HepG2 (cell line): ENCODE results near the gene CKB. TPM values are rescaled to one million over a fixed set of nuclear protein-coding genes. Genes with fewer than 3 reads are reported as not detected.

Experiments
- GPN1 ChIP-seq: sonication (generic); formaldehyde crosslinking; IDR thresholded peaks from 2 replicates; pipeline ENCODE4 v1.5.1; 2020; ENCODE audit warnings: missing genetic modification reagents, borderline replicate concordance
- HDAC1 ChIP-seq: sonication (generic); formaldehyde crosslinking; IDR thresholded peaks from 2 replicates; pipeline ENCODE4 v1.5.1; 2020; ENCODE audit warnings: mild to moderate bottlenecking, missing genetic modification reagents
- HOXA3 ChIP-seq: sonication (generic); formaldehyde crosslinking; IDR thresholded peaks from 2 replicates; pipeline ENCODE4 v1.5.0; 2020; ENCODE audit warnings: missing genetic modification reagents
- MAZ ChIP-seq, 2 experiments: sonication (generic) in 1 of 2; formaldehyde crosslinking in 1 of 2; IDR thresholded peaks; 2 replicates each; pipeline versions ENCODE4 v1.5.0 to v1.6.1; 2012 to 2020; ENCODE audit warnings: low read depth in 2 of 2, mild to moderate bottlenecking in 2 of 2, borderline replicate concordance in 1 of 2, improper control_type of control experiment in 1 of 2, low read length in 1 of 2, missing genetic modification reagents in 1 of 2, moderate library complexity in 1 of 2
- MED13 ChIP-seq: sonication (generic); formaldehyde crosslinking; IDR thresholded peaks from 2 replicates; pipeline ENCODE4 v1.5.0; 2020; ENCODE audit warnings: missing genetic modification reagents
- MXD4 ChIP-seq: IDR thresholded peaks from 2 replicates; pipeline ENCODE4 v1.6.1; 2016; ENCODE audit warnings: mild to moderate bottlenecking, missing biosample characterization, missing genetic modification reagents
- PHB2 ChIP-seq: fragments of 450-650 bp; IDR thresholded peaks from 2 replicates; pipeline ENCODE4 v1.6.1; 2018; ENCODE audit not compliant: partially characterized antibody
- PLRG1 ChIP-seq: fragments of 450-650 bp; conservative IDR thresholded peaks from 2 replicates; pipeline ENCODE4 v1.6.1; 2016
- TBX2 ChIP-seq: sonication (generic); formaldehyde crosslinking; IDR thresholded peaks from 2 replicates; pipeline ENCODE4 v1.5.0; 2020; ENCODE audit warnings: missing genetic modification reagents, mild to moderate bottlenecking, borderline replicate concordance
- TOPORS ChIP-seq: sonication (generic); formaldehyde crosslinking; IDR thresholded peaks from 2 replicates; pipeline ENCODE4 v1.8.0; 2023; ENCODE audit warnings: mild to moderate bottlenecking, missing genetic modification reagents
- ZNF468 ChIP-seq: sonication (generic); formaldehyde crosslinking; IDR thresholded peaks from 2 replicates; pipeline ENCODE4 v1.8.0; 2022; ENCODE audit warnings: mild to moderate bottlenecking, moderate library complexity, missing genetic modification reagents
- ZNF564 ChIP-seq: sonication (generic); formaldehyde crosslinking; IDR thresholded peaks from 2 replicates; pipeline ENCODE4 v1.8.1; 2023; ENCODE audit warnings: mild to moderate bottlenecking, missing genetic modification reagents
- ZSCAN12 ChIP-seq: sonication (generic); formaldehyde crosslinking; IDR thresholded peaks from 2 replicates; pipeline ENCODE4 v1.9.0; 2021; ENCODE audit warnings: mild to moderate bottlenecking, missing genetic modification reagents
- ZSCAN31 ChIP-seq: sonication (generic); formaldehyde crosslinking; IDR thresholded peaks from 2 replicates; pipeline ENCODE4 v1.5.0; 2020; ENCODE audit warnings: low read depth, mild to moderate bottlenecking, missing genetic modification reagents
- polyA plus RNA-seq, 8 experiments: library from polyadenylated mRNA; depleted of rRNA in 3 of 8; stranded (reverse) in 7 of 8; unstranded in 1 of 8; fragments of >200 nt; fragmentation: Illumina TruSeq in 4 of 8; extraction: Trizol in 4 of 8; gene quantifications; 2 replicates each; pipeline versions ENCODE4 v1.2.1 to v1.2.3, GENCODE V29; 2011 to 2016; ENCODE audit warnings: low read depth in 4 of 8, missing spikeins in 1 of 8, mixed read lengths in 1 of 8; ENCODE audit not compliant: insufficient read depth in 1 of 8
- total RNA-seq, 5 experiments: library from RNA; depleted of rRNA; stranded (reverse); fragments of >200 nt; fragmentation: Illumina TruSeq; extraction: Trizol; gene quantifications; 2 replicates each; pipeline ENCODE4 v1.2.3, GENCODE V29; 2016; ENCODE audit warnings: low read depth in 1 of 5
- TF ChIP-seq, protein P1 (sequence below): sonication (generic); formaldehyde crosslinking; IDR thresholded peaks from 2 replicates; pipeline ENCODE4 v1.4.0; 2020; ENCODE audit warnings: mild to moderate bottlenecking, missing genetic modification reagents
- TF ChIP-seq, protein P2 (sequence below): sonication (generic); formaldehyde crosslinking; IDR thresholded peaks from 2 replicates; pipeline ENCODE4 v1.8.1; 2023; ENCODE audit warnings: mild to moderate bottlenecking, missing genetic modification reagents, borderline replicate concordance
- TF ChIP-seq, protein P3 (sequence below): sonication (generic); formaldehyde crosslinking; IDR thresholded peaks from 2 replicates; pipeline ENCODE4 v1.4.0; 2020; ENCODE audit warnings: missing genetic modification reagents, borderline replicate concordance
- TF ChIP-seq, protein P4 (sequence below): sonication (generic); formaldehyde crosslinking; IDR thresholded peaks from 2 replicates; pipeline ENCODE4 v1.8.1; 2023; ENCODE audit warnings: missing genetic modification reagents, inconsistent platforms, borderline replicate concordance
- TF ChIP-seq, protein P5 (sequence below): sonication (generic); formaldehyde crosslinking; IDR thresholded peaks from 2 replicates; pipeline ENCODE4 v1.8.0; 2022; ENCODE audit warnings: missing genetic modification reagents, mild to moderate bottlenecking, borderline replicate concordance

Gene CKB
- total and polyA plus RNA-seq, 2 of the 13 experiments (the other 11 are each of a cell fraction or from before 2014, with no cell fraction given) = 82.3 to 217 TPM

DNA sequence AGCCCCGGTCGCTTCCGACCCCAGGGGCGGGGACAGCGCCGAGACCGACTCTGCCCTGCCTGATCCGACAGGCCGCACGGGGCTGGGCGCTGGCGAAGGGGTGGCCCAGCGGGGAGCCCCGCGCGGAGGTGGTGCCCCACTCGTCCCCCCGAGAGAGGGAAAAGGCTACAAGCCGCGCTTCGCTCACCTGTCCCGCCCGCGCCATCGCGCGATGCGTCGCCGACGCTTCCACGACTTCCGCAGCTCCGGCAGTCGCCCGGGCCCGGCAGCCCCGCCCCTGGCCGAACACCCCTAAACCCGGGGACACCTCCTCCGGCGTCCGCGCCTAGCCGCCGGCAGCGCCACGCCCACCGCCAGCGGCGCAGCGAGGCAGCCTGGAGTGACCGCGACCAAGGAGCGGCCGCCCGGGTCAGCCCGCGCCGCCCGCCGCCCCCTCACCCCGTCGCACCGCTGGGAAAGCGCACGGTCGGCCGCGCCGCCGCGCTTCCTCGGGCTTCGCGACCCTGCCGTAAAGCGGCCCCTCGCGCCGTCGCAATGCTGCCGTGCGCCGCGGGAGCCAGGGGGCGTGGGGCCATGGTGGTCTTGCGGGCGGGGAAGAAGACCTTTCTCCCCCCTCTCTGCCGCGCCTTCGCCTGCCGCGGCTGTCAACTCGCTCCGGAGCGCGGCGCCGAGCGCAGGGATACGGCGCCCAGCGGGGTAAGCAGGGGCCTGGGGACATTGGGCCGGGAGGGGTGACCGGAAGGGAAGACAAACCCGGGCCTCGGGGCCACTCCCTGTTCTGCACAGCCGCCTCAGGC is 40.0 kb upstream of the CKB start, which contains the start of the genes BAG5 and COA8 (continued):
- TF ChIP-seq, protein P1, sequence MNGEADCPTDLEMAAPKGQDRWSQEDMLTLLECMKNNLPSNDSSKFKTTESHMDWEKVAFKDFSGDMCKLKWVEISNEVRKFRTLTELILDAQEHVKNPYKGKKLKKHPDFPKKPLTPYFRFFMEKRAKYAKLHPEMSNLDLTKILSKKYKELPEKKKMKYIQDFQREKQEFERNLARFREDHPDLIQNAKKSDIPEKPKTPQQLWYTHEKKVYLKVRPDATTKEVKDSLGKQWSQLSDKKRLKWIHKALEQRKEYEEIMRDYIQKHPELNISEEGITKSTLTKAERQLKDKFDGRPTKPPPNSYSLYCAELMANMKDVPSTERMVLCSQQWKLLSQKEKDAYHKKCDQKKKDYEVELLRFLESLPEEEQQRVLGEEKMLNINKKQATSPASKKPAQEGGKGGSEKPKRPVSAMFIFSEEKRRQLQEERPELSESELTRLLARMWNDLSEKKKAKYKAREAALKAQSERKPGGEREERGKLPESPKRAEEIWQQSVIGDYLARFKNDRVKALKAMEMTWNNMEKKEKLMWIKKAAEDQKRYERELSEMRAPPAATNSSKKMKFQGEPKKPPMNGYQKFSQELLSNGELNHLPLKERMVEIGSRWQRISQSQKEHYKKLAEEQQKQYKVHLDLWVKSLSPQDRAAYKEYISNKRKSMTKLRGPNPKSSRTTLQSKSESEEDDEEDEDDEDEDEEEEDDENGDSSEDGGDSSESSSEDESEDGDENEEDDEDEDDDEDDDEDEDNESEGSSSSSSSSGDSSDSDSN (CRISPR knock-in tag) = peak; percentile 32
- TF ChIP-seq, protein P2, sequence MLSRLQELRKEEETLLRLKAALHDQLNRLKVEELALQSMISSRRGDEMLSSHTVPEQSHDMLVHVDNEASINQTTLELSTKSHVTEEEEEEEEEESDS (CRISPR knock-in tag) = 0 out of 2 replicates have a peak, but pooled peaks have one; percentile 14
- TF ChIP-seq ZSCAN12 (CRISPR knock-in tag) (no peak), GPN1 (no peak), HOXA3 (CRISPR knock-in tag) (peak; percentile 82), PHB2 (no peak), TOPORS (peak; percentile 52; the same call in 1 of the 2 replicates), ZNF564 (CRISPR knock-in tag) (0 out of 2 replicates have a peak, but pooled peaks have one; percentile 54), ZNF468 (no peak), MED13 (no peak), TBX2 (peak; percentile 42; the same call in 1 of the 2 replicates), HDAC1 (peak; percentile 86), PLRG1 (no peak), MAZ (IDR thresholded peaks at IDR 0.05; ENCODE audit: borderline replicate concordance, low read depth, low read length) (peak; percentile 16; the same call in 1 of the 2 replicates), MAZ (CRISPR knock-in tag; IDR thresholded peaks at IDR 0.05; ENCODE audit: low read depth) (peak; percentile 71; the same call in 1 of the 2 replicates), ZSCAN31 (CRISPR knock-in tag) (peak; percentile 63; the same call in 1 of the 2 replicates), MXD4 (CRISPR knock-in tag) (peak; percentile 49)
- TF ChIP-seq, protein P3, sequence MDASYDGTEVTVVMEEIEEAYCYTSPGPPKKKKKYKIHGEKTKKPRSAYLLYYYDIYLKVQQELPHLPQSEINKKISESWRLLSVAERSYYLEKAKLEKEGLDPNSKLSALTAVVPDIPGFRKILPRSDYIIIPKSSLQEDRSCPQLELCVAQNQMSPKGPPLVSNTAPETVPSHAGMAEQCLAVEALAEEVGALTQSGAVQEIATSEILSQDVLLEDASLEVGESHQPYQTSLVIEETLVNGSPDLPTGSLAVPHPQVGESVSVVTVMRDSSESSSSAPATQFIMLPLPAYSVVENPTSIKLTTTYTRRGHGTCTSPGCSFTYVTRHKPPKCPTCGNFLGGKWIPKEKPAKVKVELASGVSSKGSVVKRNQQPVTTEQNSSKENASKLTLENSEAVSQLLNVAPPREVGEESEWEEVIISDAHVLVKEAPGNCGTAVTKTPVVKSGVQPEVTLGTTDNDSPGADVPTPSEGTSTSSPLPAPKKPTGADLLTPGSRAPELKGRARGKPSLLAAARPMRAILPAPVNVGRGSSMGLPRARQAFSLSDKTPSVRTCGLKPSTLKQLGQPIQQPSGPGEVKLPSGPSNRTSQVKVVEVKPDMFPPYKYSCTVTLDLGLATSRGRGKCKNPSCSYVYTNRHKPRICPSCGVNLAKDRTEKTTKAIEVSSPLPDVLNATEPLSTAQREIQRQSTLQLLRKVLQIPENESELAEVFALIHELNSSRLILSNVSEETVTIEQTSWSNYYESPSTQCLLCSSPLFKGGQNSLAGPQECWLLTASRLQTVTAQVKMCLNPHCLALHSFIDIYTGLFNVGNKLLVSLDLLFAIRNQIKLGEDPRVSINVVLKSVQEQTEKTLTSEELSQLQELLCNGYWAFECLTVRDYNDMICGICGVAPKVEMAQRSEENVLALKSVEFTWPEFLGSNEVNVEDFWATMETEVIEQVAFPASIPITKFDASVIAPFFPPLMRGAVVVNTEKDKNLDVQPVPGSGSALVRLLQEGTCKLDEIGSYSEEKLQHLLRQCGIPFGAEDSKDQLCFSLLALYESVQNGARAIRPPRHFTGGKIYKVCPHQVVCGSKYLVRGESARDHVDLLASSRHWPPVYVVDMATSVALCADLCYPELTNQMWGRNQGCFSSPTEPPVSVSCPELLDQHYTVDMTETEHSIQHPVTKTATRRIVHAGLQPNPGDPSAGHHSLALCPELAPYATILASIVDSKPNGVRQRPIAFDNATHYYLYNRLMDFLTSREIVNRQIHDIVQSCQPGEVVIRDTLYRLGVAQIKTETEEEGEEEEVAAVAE = peak; percentile 43; the same call in 1 of the 2 replicates
- TF ChIP-seq, protein P4, sequence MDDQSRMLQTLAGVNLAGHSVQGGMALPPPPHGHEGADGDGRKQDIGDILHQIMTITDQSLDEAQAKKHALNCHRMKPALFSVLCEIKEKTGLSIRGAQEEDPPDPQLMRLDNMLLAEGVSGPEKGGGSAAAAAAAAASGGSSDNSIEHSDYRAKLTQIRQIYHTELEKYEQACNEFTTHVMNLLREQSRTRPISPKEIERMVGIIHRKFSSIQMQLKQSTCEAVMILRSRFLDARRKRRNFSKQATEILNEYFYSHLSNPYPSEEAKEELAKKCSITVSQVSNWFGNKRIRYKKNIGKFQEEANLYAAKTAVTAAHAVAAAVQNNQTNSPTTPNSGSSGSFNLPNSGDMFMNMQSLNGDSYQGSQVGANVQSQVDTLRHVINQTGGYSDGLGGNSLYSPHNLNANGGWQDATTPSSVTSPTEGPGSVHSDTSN (CRISPR knock-in tag) = peak; percentile 31; the same call in 1 of the 2 replicates
- TF ChIP-seq, protein P5, sequence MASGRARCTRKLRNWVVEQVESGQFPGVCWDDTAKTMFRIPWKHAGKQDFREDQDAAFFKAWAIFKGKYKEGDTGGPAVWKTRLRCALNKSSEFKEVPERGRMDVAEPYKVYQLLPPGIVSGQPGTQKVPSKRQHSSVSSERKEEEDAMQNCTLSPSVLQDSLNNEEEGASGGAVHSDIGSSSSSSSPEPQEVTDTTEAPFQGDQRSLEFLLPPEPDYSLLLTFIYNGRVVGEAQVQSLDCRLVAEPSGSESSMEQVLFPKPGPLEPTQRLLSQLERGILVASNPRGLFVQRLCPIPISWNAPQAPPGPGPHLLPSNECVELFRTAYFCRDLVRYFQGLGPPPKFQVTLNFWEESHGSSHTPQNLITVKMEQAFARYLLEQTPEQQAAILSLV = 0 out of 2 replicates have a peak, but pooled peaks have one; percentile 6
